Hematopoietic multipotent progenitor cell treated with erythropoietin and hydrocortisone succinate and interleukin-3 and kit ligand, for 4 days (in vitro differentiated cells): Measurements from ENCODE around the gene PDP2.
A peak's percentile ranks its signal among the peaks of the same experiment; 100 is the strongest.
"Not testable (repeated sequence)": the region's sequence is repeated elsewhere in the genome, so short reads cannot be mapped to it uniquely, and the experiment has no call there.

Experiments used
- DNase-seq: peaks from one replicate; pipeline ENCODE4 v3.0.0-alpha.2; 2015

The PDP2 gene

GRCh38 chr16:66921729-66922450 is 41.6 kb downstream of the PDP2 start:
- no peak for DNase-seq

GRCh38 chr16:66923247-66923731 is 43.0 kb downstream of the PDP2 start:
- no peak for DNase-seq

- no peak for DNase-seq
These were observed 43.6 kb downstream of the PDP2 start for GRCh38 chr16:66923866-66924265.

- DNase-seq, result peak; percentile 54
These were observed 44.4 kb downstream of the PDP2 start for GRCh38 chr16:66924527-66925321.

GRCh38 chr16:66925322-66925840 is 45.1 kb downstream of the PDP2 start, which contains the start of gene RRAD:
RRAD (minus strand) TSS chr16:66925535; CDS start chr16:66925179, 356 bp downstream.
- DNase-seq, result no peak

GRCh38 chr16:66926171-66926947 is 46.0 kb downstream of the PDP2 start:
- DNase-seq, result no peak

- no peak for DNase-seq
These were observed 46.7 kb downstream of the PDP2 start for GRCh38 chr16:66926961-66927436.

GRCh38 chr16:66927918-66928649 is 47.8 kb downstream of the PDP2 start:
- no peak for DNase-seq

- DNase-seq, result peak; percentile 70
These were observed 48.5 kb downstream of the PDP2 start for GRCh38 chr16:66928702-66929388.

- peak; percentile 50 for DNase-seq
These were observed 49.9 kb downstream of the PDP2 start for GRCh38 chr16:66930189-66930588.

GRCh38 chr16:66931665-66932064 is 51.4 kb downstream of the PDP2 start:
- no peak for DNase-seq

- no peak for DNase-seq
These were observed 51.8 kb downstream of the PDP2 start for GRCh38 chr16:66932076-66932475.

GRCh38 chr16:66933776-66934137 is 53.4 kb downstream of the PDP2 start:
- no peak for DNase-seq

- DNase-seq, result peak; percentile 94
These were observed 54.0 kb downstream of the PDP2 start, which contains the start of gene CIAO2B for GRCh38 chr16:66934138-66934838. CIAO2B (minus strand) TSS chr16:66934402; CDS start chr16:66934364, 38 bp downstream.

- DNase-seq, result not testable (repeated sequence)
These were observed 54.6 kb downstream of the PDP2 start for GRCh38 chr16:66934839-66935313.

GRCh38 chr16:66935314-66936011 is 55.1 kb downstream of the PDP2 start, which contains the start of gene CES2:
CES2 (plus strand) TSS chr16:66935516; CDS start chr16:66935636, 120 bp downstream.
- DNase-seq, result no peak

GRCh38 chr16:66936462-66936861 is 56.1 kb downstream of the PDP2 start:
- no peak for DNase-seq

- peak; percentile 57 for DNase-seq
These were observed 56.7 kb downstream of the PDP2 start for GRCh38 chr16:66936889-66937554.

GRCh38 chr16:66937725-66938337 is 57.5 kb downstream of the PDP2 start:
- no peak for DNase-seq
